ENCODE data around the gene IER5. TPM values are rescaled to one million over a fixed set of nuclear protein-coding genes. Genes with fewer than 3 reads are reported as not detected.

The IER5 gene
- total and polyA plus RNA-seq, 9 of the 15 experiments (the other 6 are each of a cell fraction or from before 2014, with no cell fraction given), result 2.4 to 32.1 (median 12.0) TPM

DNA sequence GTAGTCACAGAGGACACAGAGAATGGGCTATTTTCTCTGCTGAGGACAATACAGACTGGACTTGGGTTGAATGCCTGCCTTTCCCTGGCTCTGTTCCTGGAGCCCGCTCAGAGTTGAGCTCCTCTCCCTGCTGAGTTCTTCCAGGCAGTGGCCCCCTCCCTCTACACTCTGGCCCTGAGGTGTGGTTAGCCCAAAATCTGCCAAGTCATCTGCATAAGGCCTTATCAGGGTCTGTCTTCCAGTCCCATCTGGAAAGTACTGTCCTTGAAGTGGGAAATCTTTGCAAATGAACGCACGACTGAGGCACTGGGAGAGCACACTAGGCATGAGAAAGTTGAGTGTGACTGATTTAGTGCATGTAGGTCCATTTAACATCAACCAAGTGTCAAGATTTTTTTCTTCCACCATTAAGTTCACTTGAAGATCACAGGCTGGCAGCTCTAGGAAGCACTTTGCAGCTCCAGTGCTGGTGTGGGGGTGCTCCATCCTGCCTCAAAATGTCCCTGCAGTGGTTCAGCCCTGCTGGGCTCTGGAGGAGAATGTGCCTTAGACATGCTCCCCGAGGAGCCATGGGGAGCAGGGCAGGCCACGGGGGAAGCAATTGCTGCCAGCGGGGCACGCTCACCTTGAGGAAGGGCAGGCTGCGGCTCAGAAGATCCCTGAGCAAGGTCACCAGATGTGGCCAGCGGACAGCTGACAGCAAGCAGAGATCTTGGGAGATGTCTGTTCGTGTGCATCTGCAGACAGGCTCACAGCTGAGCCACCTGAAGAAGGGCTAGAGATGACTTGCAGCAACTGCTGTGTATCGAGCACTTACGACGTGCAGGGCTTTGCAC lies 41.5 kb downstream of the IER5 start (continued):
- TF ChIP-seq, protein P1, sequence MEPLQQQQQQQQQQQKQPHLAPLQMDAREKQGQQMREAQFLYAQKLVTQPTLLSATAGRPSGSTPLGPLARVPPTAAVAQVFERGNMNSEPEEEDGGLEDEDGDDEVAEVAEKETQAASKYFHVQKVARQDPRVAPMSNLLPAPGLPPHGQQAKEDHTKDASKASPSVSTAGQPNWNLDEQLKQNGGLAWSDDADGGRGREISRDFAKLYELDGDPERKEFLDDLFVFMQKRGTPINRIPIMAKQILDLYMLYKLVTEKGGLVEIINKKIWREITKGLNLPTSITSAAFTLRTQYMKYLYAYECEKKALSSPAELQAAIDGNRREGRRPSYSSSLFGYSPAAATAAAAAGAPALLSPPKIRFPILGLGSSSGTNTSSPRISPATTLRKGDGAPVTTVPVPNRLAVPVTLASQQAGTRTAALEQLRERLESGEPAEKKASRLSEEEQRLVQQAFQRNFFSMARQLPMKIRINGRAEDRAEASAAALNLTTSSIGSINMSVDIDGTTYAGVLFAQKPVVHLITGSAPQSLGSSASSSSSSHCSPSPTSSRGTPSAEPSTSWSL (CRISPR knock-in tag; IDR thresholded peaks at IDR 0.05; ENCODE audit: borderline replicate concordance), result no peak
- TF ChIP-seq ZNF431 (CRISPR knock-in tag; IDR thresholded peaks at IDR 0.05) (no peak), HNRNPUL1 (IDR thresholded peaks at IDR 0.05; ENCODE audit: low read length) (no peak), IFI16 (CRISPR knock-in tag; IDR thresholded peaks at IDR 0.05) (no peak), ELF4 (CRISPR knock-in tag; IDR thresholded peaks at IDR 0.05) (peak; percentile 88), STAT5B (CRISPR knock-in tag; IDR thresholded peaks at IDR 0.05) (no peak), NCOR1 (IDR thresholded peaks at IDR 0.05) (peak; percentile 89), ELF2 (CRISPR knock-in tag; IDR thresholded peaks at IDR 0.05) (no peak), ZNF41 (CRISPR knock-in tag; conservative IDR thresholded peaks at IDR 0.05) (no peak), RBM22 (IDR thresholded peaks at IDR 0.05; ENCODE audit: low read depth, low read length, poor library complexity, severe bottlenecking) (no peak), RAD51 (IDR thresholded peaks at IDR 0.05; ENCODE audit: borderline replicate concordance, low read depth) (no peak), CHCHD3 (CRISPR knock-in tag; IDR thresholded peaks at IDR 0.05) (no peak), FOXP1 (CRISPR knock-in tag; IDR thresholded peaks at IDR 0.05) (no peak), JUNB (CRISPR knock-in tag; conservative IDR thresholded peaks at IDR 0.05) (no peak)
- TF ChIP-seq, protein P2, sequence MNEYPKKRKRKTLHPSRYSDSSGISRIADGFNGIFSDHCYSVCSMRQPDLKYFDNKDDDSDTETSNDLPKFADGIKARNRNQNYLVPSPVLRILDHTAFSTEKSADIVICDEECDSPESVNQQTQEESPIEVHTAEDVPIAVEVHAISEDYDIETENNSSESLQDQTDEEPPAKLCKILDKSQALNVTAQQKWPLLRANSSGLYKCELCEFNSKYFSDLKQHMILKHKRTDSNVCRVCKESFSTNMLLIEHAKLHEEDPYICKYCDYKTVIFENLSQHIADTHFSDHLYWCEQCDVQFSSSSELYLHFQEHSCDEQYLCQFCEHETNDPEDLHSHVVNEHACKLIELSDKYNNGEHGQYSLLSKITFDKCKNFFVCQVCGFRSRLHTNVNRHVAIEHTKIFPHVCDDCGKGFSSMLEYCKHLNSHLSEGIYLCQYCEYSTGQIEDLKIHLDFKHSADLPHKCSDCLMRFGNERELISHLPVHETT (CRISPR knock-in tag; conservative IDR thresholded peaks at IDR 0.05 in 1 of 2, IDR thresholded peaks at IDR 0.05 in 1 of 2), result no peak
- TF ChIP-seq, protein P3, sequence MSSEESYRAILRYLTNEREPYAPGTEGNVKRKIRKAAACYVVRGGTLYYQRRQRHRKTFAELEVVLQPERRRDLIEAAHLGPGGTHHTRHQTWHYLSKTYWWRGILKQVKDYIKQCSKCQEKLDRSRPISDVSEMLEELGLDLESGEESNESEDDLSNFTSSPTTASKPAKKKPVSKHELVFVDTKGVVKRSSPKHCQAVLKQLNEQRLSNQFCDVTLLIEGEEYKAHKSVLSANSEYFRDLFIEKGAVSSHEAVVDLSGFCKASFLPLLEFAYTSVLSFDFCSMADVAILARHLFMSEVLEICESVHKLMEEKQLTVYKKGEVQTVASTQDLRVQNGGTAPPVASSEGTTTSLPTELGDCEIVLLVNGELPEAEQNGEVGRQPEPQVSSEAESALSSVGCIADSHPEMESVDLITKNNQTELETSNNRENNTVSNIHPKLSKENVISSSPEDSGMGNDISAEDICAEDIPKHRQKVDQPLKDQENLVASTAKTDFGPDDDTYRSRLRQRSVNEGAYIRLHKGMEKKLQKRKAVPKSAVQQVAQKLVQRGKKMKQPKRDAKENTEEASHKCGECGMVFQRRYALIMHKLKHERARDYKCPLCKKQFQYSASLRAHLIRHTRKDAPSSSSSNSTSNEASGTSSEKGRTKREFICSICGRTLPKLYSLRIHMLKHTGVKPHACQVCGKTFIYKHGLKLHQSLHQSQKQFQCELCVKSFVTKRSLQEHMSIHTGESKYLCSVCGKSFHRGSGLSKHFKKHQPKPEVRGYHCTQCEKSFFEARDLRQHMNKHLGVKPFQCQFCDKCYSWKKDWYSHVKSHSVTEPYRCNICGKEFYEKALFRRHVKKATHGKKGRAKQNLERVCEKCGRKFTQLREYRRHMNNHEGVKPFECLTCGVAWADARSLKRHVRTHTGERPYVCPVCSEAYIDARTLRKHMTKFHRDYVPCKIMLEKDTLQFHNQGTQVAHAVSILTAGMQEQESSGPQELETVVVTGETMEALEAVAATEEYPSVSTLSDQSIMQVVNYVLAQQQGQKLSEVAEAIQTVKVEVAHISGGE (CRISPR knock-in tag; IDR thresholded peaks at IDR 0.05), result no peak
- TF ChIP-seq, protein P4, sequence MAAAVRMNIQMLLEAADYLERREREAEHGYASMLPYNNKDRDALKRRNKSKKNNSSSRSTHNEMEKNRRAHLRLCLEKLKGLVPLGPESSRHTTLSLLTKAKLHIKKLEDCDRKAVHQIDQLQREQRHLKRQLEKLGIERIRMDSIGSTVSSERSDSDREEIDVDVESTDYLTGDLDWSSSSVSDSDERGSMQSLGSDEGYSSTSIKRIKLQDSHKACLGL (CRISPR knock-in tag; IDR thresholded peaks at IDR 0.05; ENCODE audit: borderline replicate concordance, poor library complexity, severe bottlenecking), result no peak
